ENCODE data around the gene ADGRF4.

Gene ADGRF4, protein sequence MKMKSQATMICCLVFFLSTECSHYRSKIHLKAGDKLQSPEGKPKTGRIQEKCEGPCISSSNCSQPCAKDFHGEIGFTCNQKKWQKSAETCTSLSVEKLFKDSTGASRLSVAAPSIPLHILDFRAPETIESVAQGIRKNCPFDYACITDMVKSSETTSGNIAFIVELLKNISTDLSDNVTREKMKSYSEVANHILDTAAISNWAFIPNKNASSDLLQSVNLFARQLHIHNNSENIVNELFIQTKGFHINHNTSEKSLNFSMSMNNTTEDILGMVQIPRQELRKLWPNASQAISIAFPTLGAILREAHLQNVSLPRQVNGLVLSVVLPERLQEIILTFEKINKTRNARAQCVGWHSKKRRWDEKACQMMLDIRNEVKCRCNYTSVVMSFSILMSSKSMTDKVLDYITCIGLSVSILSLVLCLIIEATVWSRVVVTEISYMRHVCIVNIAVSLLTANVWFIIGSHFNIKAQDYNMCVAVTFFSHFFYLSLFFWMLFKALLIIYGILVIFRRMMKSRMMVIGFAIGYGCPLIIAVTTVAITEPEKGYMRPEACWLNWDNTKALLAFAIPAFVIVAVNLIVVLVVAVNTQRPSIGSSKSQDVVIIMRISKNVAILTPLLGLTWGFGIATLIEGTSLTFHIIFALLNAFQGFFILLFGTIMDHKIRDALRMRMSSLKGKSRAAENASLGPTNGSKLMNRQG

DNA sequence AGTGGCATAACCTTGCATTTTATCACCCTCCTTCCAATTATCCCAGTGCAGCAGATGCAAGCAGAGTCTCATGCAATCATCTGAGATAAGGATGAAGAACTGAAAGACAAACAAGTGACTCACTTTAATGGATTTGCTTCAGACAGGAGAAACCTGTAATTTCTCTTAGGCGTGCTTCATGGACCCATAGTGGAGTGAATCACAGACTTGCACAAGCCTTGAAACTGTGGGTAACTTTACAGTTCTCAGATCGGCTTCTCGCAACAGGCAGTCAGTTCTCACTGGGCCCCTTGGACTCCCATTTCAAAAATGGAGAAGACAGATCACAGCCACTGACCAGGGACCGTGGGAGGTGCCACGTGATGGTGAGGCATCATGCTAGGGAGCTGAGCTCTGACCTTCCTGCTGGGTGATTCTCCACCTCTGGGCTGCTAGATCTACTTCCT, at the start of gene ADGRF4:
ADGRF4 (plus strand) TSS at position 239 of the 446 bp plus-strand sequence. CDS start 8,666 bp downstream, outside the sequence.
- no peak for DNase-seq

DNA sequence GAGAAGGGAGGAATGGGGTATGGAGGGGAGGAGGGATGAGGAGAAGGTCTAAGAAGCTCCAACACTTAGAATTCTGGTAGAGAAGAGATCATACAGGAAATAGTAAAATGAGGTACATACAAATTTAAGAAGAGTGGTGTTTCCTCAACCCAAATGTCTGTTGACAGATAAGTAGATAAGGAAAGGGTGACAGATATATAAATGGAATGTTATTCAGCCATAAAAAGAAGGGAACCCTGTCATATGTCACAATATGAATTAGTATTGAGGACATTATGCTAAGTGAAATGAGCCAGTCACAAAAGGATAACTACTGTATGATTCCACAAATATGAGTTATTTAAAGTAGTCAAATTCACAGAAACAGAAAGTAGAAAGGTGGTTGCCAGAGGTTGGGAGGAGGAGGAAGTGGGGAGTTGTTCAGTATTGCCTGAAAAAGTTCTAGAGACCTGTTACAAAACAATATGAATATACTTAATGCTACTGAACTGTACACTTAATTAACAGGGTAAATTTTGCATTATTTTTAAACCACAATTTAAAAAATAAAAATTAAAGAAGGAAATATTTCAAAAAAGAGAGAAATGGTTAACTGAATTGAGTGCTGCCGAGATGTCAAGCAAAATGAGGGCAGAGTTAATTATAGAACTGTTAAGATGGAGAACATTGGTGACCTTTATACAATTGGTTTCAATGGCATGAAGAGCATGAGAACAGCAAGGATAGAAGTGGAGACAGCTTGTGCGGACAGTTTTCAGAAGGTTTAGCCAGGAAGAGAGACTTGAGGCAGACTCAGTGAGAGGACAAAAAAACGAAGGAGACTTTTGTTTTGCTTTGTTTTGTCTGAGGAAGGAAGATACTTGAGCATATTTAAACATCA, 47.6 kb upstream of the ADGRF4 start:
- DNase-seq: no peak

DNA sequence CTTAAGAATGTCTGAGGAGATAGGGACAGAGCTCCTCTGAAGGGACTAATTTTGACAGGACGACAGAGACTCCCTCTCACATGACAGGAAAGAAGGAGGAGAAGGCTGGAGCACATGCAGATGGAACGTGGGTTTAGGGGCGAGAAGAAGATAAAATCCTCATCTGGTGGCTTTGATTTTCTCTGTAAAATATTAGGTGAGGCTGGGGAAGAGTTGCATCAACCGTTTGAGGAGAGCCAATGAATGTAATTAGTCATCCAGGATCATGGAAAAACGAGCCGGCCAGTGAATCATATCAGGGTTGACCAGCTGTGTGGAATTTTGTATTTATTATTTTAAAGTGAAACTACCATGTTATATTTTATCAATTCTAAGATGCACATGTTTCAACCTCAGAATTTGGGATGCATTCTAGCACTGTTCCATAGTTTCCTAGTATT, 46.9 kb upstream of the ADGRF4 start:
- DNase-seq: no peak

DNA sequence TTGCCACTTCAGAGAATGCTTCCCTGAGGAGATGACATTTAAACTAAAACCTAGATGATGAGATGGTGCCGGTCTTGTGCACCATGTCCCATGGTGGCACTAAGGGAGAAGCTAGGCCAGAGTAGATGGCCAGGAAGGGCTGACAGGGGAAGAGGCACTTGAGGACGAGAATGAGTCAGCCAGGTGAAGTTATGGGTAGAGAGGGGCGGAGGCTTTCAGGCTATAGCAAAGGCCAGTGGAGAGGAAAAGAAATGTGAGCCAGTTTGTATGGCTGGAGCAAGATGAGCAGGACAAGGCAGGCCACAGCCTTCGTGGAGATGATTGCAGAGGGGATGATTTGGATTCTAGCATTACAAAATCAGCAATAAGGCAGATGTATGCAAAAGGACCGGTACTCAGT, 44.7 kb upstream of the ADGRF4 start:
- DNase-seq: no peak

DNA sequence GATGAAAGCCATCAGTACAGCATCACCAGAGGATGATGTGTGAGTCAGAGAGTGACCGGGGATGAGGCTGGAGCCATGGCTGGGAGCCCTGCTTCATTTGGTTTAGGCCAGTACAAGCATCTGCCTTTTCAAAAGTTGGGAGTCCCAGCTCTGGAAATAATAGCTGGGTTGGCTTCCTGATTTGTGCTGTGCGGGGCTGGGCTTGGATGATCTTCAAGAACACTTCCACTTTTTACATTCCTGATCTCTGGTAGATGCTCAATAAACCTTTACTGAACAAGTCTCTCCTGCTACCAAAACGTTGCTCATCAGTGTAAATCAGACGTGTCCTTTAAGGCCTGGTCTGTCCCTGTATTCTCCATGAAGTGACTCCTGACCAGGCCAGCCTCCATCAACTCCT, 44.1 kb upstream of the ADGRF4 start:
- no peak for DNase-seq

DNA sequence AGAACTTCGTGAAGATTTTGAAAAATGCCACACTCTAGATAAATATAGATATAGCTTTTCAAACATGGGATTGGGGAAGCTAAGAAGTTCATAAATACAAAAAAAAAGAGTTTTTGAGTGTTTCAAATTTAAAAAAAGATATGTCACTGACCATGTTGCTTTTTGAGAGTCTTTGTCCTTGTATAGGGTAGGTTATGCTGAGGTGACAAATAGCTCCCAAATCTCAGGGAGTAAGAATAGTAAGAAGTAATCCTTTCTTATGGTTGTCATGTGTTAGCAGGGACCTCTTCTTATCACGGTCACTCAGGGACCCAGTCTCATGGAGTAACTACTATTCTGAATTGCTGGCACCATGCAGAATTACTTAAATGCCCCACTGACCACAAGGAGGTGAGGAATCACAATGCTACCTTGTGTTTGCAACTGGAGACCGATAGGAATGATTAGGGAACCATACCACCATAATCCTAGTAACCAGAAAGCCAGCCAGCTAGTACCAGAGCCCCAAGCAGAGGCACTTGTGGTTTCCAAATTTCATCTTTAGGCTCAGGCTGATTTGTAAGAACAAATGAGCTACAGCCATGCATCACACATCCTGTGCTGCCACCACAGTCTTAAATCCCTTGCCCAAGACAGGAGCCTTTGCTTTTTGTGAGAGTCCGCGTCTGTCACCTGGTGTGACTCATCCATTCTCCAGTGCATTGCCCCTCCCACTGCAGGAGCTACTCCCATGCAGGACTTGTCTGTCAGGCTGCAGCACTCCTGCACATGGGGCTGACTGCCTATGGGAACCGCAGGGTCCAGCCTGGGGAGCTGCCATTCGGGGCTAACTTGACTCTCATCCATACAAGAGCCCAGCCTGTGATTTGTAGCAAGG, 42.4 kb upstream of the ADGRF4 start:
- DNase-seq: no peak

DNA sequence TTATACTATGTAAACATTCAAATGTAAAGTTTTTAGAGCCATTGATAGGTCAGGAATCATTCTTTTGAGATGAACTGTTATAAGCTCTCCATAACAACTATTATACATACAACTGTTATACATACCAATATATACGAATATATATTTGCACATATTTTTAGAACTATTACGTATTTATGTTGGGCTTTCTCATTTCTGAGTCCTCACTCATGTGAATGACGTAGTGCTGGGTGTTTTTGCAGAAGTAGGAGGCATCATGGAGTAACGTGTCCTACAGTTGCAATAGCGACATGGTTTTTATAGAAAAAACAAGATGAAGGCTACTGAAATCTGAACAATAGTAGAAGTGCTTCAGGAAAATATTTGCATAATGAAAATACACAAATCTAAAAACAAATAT, 36.4 kb upstream of the ADGRF4 start:
- DNase-seq: no peak

DNA sequence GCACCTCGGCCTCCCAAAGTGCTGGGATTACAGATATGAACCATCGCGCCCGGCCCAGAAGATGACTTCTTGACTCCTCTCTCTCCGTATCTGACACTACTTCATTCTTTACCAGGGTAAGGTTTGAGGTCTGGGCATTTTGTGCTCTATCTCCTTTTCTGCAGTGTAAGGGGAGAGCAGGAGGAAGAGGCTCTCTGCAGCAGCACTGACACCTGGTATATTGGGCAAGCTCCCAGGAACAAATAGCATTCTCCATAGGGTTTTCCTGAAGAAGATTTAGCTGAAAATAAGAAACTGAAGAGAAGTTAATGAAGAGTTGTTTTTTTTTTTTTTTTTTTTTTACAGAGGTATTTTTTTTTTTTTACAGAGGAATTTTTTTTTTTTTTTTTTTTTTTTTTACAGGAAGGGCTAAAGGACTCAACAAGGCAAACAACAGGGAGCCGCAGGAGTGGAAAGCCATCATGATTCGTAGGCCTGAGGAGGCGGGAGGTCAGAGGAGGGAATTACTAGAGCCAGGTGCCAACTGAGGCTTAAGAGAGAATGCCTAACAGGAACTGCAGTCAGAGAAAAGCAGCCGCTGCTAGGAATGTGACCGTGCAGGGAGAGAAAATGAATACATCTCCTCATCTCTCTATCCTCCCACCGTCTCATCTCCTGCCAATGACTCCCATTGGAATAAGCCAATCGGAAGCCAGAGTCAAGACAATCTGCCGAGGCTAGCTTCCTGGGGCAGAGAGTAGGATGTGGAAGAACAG, 34.7 kb upstream of the ADGRF4 start:
- DNase-seq: no peak

DNA sequence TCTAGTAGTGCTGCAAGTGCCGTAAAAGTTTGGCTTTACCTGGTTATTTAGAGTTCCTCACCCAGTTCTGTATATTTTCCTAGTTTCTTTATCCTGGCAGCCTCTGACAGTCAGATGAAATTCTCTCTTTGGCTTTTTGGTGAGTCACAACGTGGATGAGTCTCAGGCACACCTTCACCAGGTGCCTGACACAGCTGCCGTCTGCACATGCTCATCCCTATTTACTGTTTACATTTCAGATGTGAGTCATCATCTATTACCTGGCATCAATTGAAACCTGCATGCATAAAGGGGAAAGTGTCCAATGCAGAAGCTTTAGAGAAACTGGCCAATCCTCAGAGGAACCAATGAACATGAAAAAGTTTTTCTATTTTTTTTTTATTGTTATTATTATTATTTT, 33.3 kb upstream of the ADGRF4 start:
- DNase-seq: no peak

DNA sequence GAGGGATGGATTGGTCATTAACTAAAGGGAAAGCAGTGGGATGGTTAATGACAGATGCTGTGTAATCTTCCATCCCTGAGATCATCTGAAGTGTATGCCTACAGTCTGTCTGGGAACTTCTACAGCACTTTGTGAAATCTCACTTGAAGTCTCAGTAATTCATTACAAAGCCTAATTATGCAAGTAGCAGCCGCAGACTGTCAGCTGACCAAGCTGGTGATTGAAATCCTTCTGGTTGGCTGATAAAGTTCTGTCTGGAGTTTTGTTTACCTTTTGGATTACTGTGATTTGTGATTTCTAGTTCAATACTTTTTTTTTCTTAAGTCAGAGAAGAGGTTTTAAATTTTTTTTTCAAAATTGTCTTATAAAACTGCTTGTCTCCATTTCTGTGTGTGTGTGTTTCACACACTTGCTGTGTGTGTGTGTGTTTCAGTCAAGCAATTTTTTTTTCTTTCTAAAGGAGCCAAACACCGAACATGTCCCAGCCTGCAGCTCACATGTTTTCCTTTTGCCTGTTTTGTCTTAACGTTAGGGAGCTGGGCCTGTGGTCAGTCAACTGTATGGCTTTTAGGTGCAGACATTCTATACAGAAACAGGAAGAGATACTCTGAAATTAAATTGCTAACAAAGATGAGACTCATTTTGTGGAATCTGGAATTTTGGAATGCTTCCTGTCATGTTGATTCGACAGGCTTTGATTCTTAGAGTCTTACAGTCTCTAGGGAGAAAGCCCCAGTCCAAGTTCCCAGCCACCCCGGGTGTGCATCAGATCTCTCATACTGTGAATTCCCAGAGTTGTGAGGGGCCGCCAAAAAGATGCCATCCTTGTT, 28.5 kb upstream of the ADGRF4 start:
- no peak for DNase-seq

DNA sequence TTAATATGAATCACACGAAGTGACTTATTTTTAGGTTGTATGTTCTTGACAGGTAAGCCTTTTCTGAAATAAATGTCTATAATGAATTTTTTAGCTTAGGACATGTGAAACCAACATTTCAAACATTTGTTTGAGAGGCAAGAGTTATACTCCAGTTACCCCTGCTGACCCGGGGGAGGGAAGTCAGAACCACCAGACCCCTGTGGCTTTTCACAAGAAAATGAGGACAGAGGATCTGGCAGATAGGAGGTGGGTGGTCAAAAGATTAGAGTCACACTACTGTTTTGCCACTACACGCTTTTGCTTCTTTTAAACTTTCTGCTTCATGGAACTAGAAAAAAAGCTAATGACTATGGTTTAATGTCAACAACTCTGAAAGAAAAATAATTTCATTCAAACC, 27.5 kb upstream of the ADGRF4 start:
- no peak for DNase-seq

DNA sequence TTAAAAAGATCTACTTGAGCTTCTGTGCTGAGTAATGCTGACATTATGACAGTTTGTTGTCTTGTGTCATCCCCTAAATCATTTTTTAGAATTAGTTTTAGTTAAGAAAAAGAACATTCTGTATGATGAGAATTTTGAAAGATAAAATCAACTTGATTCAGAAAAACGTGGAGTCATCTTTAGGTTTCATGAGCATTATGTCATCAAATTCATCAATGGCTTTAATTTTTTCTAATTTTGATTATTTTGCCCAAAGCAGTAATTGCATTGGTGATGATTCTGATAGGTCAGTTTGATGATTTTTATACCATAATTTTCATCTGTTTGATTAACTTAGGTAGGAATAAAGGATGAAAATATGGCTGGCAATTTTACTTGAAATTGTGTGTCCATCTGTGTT, 26.6 kb upstream of the ADGRF4 start:
- DNase-seq: no peak

DNA sequence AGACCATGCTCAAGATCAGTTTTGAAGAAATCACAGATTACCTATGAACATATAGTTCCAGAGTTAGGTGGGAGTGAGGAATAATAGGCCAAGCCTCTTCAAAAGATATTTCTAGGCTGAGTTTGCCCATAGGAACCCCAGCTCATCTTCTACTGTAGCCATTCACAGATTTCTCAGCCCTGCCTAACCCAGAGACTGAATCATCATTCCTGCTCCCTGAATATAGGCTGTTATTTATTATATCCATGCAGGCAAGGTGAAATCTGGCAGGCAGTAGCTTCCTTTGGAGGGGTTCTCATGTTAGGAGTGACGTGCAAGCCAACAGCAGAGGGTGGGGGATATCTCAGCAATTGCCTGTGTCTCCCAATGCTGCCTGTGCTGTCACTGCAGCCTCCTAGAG, 25.6 kb upstream of the ADGRF4 start:
- DNase-seq: no peak

DNA sequence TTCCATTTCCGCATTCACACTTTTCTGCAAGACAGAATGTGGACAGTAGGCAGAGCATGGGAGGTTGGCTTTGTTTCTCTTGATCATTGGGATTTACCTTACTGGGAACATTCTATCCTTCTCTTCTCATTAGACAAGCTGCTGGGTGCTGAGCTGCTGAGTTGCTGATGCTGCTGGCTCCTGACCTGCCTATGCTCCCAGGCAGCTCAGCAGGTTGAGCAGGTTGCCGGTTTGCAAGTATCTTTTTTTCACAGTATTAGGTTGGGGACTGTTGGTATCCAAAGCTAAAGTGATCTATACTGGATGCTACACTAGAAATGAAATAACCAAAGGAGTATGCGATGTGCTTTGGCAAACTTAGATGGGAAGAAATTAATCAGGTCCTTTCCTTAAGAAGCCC, 23.7 kb upstream of the ADGRF4 start:
- DNase-seq: no peak

DNA sequence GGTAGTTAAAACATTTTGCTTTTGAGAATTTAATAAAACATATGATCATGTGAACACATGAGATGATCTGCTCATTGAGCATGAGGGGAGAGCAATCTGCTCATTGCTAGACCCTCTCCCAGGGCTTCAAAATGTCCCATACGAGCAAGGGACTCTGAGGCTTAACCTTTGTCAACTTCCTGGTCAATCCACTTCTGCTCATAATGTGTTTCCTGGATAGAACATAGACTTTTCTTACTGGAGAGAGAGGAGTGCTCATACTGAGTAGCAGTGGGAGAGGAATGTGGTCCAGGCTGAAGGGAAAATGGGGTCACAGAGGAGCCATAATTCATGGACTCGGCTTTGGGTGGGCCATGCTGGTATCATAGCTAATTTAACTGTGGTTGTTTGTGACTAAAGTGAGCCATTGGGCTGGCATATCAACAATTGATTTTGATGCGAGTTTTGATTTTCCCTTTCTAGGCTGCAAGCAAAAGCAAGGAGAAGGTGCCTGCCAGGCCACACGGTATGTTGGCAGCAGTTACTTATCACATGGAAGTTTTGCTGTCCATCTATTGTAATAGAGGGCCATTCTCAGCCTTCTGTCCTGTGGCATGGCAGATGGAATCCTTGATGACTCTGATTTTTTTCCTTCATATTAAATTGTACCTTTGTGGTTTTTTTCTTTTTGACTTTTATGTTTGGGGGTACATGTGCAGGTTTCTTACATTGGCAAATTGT, 20.8 kb upstream of the ADGRF4 start:
- DNase-seq: no peak

DNA sequence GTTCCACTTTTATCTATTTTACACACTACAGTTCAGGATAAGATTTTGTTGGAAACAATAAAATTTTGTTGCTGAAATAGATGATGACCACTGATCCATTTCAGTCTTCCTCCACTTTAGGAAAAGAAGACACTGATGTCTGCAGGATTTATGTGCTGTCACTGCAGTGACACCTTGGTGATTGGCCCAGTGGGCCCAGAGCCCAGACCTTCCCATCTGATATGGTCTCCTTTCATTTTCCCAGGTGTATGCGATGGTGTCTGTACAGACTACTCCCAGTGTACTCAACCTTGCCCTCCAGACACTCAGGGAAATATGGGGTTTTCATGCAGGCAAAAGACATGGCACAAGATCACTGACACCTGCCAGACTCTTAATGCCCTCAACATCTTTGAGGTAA, 19.6 kb upstream of the ADGRF4 start:
- DNase-seq: no peak

DNA sequence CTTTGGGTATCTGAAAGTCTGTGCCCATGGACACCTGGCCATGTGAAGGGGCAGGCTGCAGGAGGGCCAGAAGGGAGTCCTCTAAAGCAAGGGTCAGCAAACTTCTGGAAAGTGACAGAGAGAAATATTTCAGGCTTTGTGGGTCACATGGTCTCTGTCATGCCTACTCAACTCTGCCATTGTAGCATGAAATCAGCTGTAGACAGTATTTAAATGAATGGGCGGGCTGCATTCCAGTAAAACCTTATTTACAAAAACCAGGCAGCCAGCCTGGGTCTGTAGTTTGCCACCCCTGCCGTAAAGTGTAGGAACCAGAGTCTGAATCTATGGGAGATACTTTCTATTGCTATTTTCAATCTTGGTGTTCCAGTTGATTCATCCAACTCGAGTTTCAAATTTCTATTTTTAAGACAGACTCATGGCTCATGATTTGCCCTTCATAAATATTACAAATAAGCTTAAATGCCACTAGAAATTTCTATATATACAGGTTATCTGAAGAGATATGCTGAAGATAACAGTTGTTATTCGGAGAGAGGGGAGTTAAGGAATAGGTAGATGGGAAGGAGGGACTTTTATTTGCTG, 19.0 kb upstream of the ADGRF4 start:
- DNase-seq: no peak

DNA sequence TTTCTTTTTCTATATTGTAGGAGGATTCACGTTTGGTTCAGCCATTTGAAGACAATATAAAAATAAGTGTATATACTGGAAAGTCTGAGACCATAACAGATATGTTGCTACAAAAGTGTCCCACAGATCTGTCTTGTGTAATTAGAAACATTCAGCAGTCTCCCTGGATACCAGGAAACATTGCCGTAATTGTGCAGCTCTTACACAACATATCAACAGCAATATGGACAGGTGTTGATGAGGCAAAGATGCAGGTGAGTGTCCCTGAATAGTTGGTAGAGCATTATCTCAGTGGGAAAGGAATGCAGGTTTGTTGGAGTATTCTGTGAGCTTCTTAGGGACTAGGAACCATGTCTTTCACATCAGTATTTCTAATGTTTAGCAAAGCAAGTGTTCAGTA, 18.3 kb upstream of the ADGRF4 start:
- DNase-seq: no peak

DNA sequence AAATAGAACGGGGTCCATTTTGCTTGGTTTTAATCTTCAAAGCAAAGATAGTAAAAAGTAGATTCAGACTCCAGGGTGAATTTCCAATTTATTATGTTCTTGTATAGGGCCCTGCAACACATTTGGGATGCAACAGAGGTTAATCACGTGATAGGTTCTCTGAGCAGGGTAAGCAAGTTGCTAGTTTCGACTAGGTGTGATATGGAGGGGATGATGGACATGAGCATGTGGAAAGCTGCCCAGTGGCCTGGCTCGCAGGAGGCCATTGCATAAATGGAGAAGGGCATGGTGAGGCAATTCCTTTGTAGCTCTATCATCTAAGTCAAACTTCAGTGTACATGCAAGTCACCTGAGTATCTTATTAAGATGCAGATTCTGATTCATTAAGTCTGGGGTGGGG, 17.7 kb upstream of the ADGRF4 start:
- no peak for DNase-seq

All from activated T-cell treated with anti-CD3 and anti-CD28 coated beads, Interleukin-2, amount 50 U/mL, for 1 hour (primary cell).